ENCODE measurements around the gene PORCN.

Gene PORCN

GRCh38 chrX:48476919-48477318 is 31.9 kb upstream of the PORCN start:
- no peak for DNase-seq (ENCODE audit: low spot score)

- DNase-seq (ENCODE audit: low spot score), result no peak
Measured at GRCh38 chrX:48477960-48478755, 30.6 kb upstream of the PORCN start.

- no peak for DNase-seq (ENCODE audit: low spot score)
Measured at GRCh38 chrX:48478806-48479205, 30.0 kb upstream of the PORCN start.

- no peak for DNase-seq (ENCODE audit: low spot score)
Measured at GRCh38 chrX:48480142-48480541, 28.6 kb upstream of the PORCN start.

- DNase-seq (ENCODE audit: low spot score), result no peak
Measured at GRCh38 chrX:48480583-48480982, 28.2 kb upstream of the PORCN start.

- no peak for DNase-seq (ENCODE audit: low spot score)
Measured at GRCh38 chrX:48482526-48482925, 26.3 kb upstream of the PORCN start.

GRCh38 chrX:48487362-48487798 is 21.4 kb upstream of the PORCN start:
- no peak for DNase-seq (ENCODE audit: low spot score)

- no peak for DNase-seq (ENCODE audit: low spot score)
Measured at GRCh38 chrX:48488034-48488433, 20.8 kb upstream of the PORCN start.

- DNase-seq (ENCODE audit: low spot score), result no peak
Measured at GRCh38 chrX:48489296-48489695, 19.5 kb upstream of the PORCN start.

GRCh38 chrX:48489892-48490291 is 18.9 kb upstream of the PORCN start:
- no peak for DNase-seq (ENCODE audit: low spot score)

GRCh38 chrX:48490661-48491060 is 18.1 kb upstream of the PORCN start:
- no peak for DNase-seq (ENCODE audit: low spot score)

- DNase-seq (ENCODE audit: low spot score), result no peak
Measured at GRCh38 chrX:48491809-48492208, 17.0 kb upstream of the PORCN start.

- no peak for DNase-seq (ENCODE audit: low spot score)
Measured at GRCh38 chrX:48492293-48492910, 16.4 kb upstream of the PORCN start.

- DNase-seq (ENCODE audit: low spot score), result no peak
Measured at GRCh38 chrX:48493890-48494364, 14.9 kb upstream of the PORCN start.

GRCh38 chrX:48496660-48497059 is 12.1 kb upstream of the PORCN start:
- DNase-seq (ENCODE audit: low spot score), result no peak

GRCh38 chrX:48497871-48498270 is 10.9 kb upstream of the PORCN start:
- DNase-seq (ENCODE audit: low spot score), result no peak

GRCh38 chrX:48498374-48498809 is 10.4 kb upstream of the PORCN start:
- no peak for DNase-seq (ENCODE audit: low spot score)

GRCh38 chrX:48504261-48504660 is 4.5 kb upstream of the PORCN start:
- no peak for DNase-seq (ENCODE audit: low spot score)

GRCh38 chrX:48505481-48505880 is 3.3 kb upstream of the PORCN start:
- DNase-seq (ENCODE audit: low spot score), result no peak

- no peak for DNase-seq (ENCODE audit: low spot score)
Measured at GRCh38 chrX:48507246-48507645, 1.5 kb upstream of the PORCN start.

GRCh38 chrX:48509245-48509590 is 426 bp downstream of the PORCN start:
- no peak for DNase-seq (ENCODE audit: low spot score)

- DNase-seq (ENCODE audit: low spot score), result no peak
Measured at GRCh38 chrX:48509619-48510018, 827 bp downstream of the PORCN start.

GRCh38 chrX:48511560-48511959 is 2.8 kb downstream of the PORCN start:
- no peak for DNase-seq (ENCODE audit: low spot score)

All from CD4-positive, alpha-beta T cell treated with Interleukin-6 at 100 ng/mL for 8 hours (primary cell).